Aorta (tissue), 5 donors: ENCODE measurements around the gene CEP152. TPM values are rescaled to one million over a fixed set of nuclear protein-coding genes. Genes with fewer than 3 reads are reported as not detected.

Experiments used
- ATAC-seq: fragments of 200-7000 bp; cut with Tn5 transposase; one replicate; pipeline ENCODE4 v1.9.1; 2022; ENCODE audit warnings: moderate library complexity; ENCODE audit not compliant: low FRiP score
- DNase-seq, 2 donors: peaks; one replicate each; pipeline ENCODE4 v3.0.0-alpha.2; 2020
- H3K27ac ChIP-seq, 2 donors: one replicate each; pipeline ENCODE4 v1.5.1; 2013; ENCODE audit warnings: low read length in 2 of 2, mild to moderate bottlenecking in 2 of 2, moderate library complexity in 2 of 2, control low read depth in 1 of 2, inconsistent platforms in 1 of 2, low read depth in 1 of 2
- H3K27me3 ChIP-seq, 2 donors: one replicate each; pipeline ENCODE4 v1.6.1; 2013; ENCODE audit warnings: control low read depth in 1 of 2, low read length in 1 of 2, mild to moderate bottlenecking in 1 of 2, moderate library complexity in 1 of 2; ENCODE audit not compliant: insufficient read depth in 2 of 2, control insufficient read depth in 1 of 2
- H3K36me3 ChIP-seq, 2 donors: one replicate each; pipeline ENCODE4 v1.6.1; 2013; ENCODE audit warnings: control low read depth in 1 of 2, low read length in 1 of 2, mild to moderate bottlenecking in 1 of 2; ENCODE audit not compliant: insufficient read depth in 2 of 2, control insufficient read depth in 1 of 2
- H3K4me1 ChIP-seq, 2 donors: one replicate each; pipeline ENCODE4 v1.6.1; 2013; ENCODE audit warnings: low read length in 2 of 2, control low read depth in 1 of 2, mild to moderate bottlenecking in 1 of 2, moderate library complexity in 1 of 2; ENCODE audit not compliant: insufficient read depth in 2 of 2, control insufficient read depth in 1 of 2
- H3K4me3 ChIP-seq, 2 donors: one replicate each; pipeline ENCODE4 v1.5.1; 2013; ENCODE audit warnings: low read length in 2 of 2, control low read depth in 1 of 2, mild to moderate bottlenecking in 1 of 2
- H3K9me3 ChIP-seq: one replicate; pipeline ENCODE4 v1.6.1; 2013; ENCODE audit warnings: mild to moderate bottlenecking, low read length; ENCODE audit not compliant: control insufficient read depth
- WGBS, 2 donors: extraction: QIAGEN DNeasy Blood & Tissue Kit; methylation state at CpG; one replicate each; pipeline ENCODE4 v1.1.7; 2013; 5-methylcytosine and 5-hydroxymethylcytosine counted together
- intact Hi-C, 2 donors: fragments of 100-400 bp; cut with DNase I; formaldehyde crosslinking; loops; one replicate each; pipeline versions ENCODE4 v1.14.2 to v1.15.0; 2022
- polyA plus RNA-seq, 2 donors: library from polyadenylated mRNA; stranded (reverse); fragments of 200-250 nt; gene quantifications; one replicate each; pipeline ENCODE4 v1.2.3, GENCODE V29; 2013
- total RNA-seq, 2 donors: library from RNA; stranded (reverse); fragmentation: NEBNext Ultra II Directional; extraction: Animal tissue kit (Norgen Biotek cat#: 25700); gene quantifications; one replicate each; pipeline ENCODE4 v1.2.1, GENCODE V29; 2021
- donor health status: healthy with polysubstance abuse.
- donor health status: Bipolar disorder and iron deficiency.
- donor health status: DM: no; HTN: no; CAD: no.
- donor health status: DM: no; HTN: no; CAD: no.
- donor health status: DM: yes; HTN: yes; CAD: no.

Gene CEP152
- total and polyA plus RNA-seq, 4 donors = 0.75 to 7.6 (median 3.6) TPM

DNA sequence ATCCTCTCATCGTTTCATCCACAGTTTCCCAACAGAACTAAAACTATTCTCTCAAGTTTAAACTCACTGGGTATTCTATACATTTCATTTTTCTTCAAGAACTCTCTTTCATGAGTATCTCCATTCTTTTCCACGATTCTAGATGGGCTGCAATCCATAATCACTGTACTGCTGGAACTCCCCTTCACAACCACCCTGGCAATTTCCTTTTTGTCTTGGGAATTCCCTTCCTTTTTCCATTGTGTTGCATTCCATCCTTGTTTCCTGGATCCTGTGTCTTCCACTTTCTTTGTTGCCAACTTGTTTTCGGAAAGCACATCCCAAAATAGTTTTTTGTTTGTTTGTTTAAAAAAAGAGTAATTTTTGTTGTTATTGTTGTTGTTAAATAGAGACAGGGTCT lies 98.3 kb downstream of the CEP152 start:
- no peak overlapping the region for H3K4me3 ChIP-seq
- intact Hi-C loops = no loop called here
- DNase-seq (no peak), ATAC-seq (no peak)
- no peaks in the 10 kb centered on the region for H3K36me3 ChIP-seq
- peaks cover 3% of the 10 kb centered on the region for H3K9me3 ChIP-seq
- 69 to 78% methylated on average over 3 of the region's 3 CpGs for WGBS, 2 donors
- H3K27ac ChIP-seq = no peak overlapping the region
- H3K4me1 ChIP-seq = no peaks in the 10 kb centered on the region
- H3K27me3 ChIP-seq = no peaks in the 10 kb centered on the region

- Histone ChIP-seq H3K4me1 (no peaks in the 10 kb centered on the region), H3K36me3 (no peaks in the 10 kb centered on the region), H3K27me3 (no peaks in the 10 kb centered on the region), H3K27ac (no peak overlapping the region), H3K9me3 (no peaks in the 10 kb centered on the region), H3K4me3 (no peak overlapping the region)
- WGBS, 2 donors = 94% methylated on average over 4 of the region's 4 CpGs
- intact Hi-C loops = no loop called here
- DNase-seq (no peak), ATAC-seq (no peak)
Observed at GRCh38 chr15:48710952-48711495, 99.8 kb downstream of the CEP152 start.

GRCh38 chr15:48708641-48709040 lies 102.2 kb downstream of the CEP152 start:
- ATAC-seq (no peak), DNase-seq (no peak)
- 92 to 97% methylated on average over 1 of the region's 1 CpG for WGBS, 2 donors
- H3K4me3 ChIP-seq = no peak overlapping the region
- no peaks in the 10 kb centered on the region for H3K9me3 ChIP-seq
- intact Hi-C loops = no loop called here
- H3K27ac ChIP-seq = no peak overlapping the region
- H3K27me3 ChIP-seq = no peaks in the 10 kb centered on the region
- no peaks in the 10 kb centered on the region for H3K4me1 ChIP-seq
- no peaks in the 10 kb centered on the region for H3K36me3 ChIP-seq

DNA sequence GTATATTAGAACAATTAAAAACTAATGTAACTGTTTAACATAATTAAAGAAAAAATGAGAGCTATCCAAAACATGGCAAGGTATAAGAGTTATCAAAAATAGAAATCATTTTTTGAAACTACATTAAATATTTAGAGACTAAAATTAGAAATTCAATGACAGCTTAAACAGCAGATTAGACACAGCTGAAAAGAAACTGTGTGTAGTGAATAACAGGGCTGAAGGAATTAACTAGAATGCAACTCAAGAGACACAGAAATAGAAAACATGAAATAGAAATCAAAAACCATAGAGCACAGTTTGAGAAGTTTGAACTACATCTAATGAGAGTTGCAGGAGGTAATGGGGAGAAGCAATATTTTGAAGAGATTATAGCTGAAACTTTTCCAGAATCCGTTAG lies 105.5 kb downstream of the CEP152 start:
- intact Hi-C loops = no loop called here
- Histone ChIP-seq H3K4me3 (no peak overlapping the region), H3K36me3 (no peaks in the 10 kb centered on the region), H3K4me1 (no peaks in the 10 kb centered on the region), H3K27me3 (no peaks in the 10 kb centered on the region), H3K27ac (no peak overlapping the region), H3K9me3 (no peaks in the 10 kb centered on the region)
- DNase-seq (no peak), ATAC-seq (no peak)
- 89 to 91% methylated on average over 1 of the region's 1 CpG for WGBS, 2 donors

DNA sequence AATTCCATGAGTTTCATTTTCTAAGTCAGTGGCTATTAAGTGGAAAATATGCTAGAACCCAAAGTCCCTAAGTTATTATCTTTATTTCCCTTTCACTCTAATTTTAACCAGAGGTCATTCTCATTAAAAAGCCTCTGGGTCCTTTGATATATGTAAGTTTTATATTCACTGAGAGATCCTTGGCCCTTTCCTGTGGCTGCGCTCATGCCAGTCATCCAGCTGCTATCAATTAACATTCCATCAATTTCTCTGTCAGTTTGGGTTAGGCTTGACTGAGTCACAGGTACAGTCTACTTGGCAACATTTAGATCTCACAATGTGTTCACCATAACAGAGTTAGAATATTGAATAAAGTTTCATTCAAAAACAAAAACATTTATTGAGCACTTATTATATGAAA lies 107.3 kb downstream of the CEP152 start:
- 86 to 97% methylated on average over 1 of the region's 1 CpG for WGBS, 2 donors
- Histone ChIP-seq H3K27me3 (no peaks in the 10 kb centered on the region), H3K36me3 (no peaks in the 10 kb centered on the region), H3K27ac (no peak overlapping the region), H3K4me1 (no peaks in the 10 kb centered on the region), H3K9me3 (no peaks in the 10 kb centered on the region), H3K4me3 (no peak overlapping the region)
- no peak for ATAC-seq
- intact Hi-C loops = no loop called here
- no peak for DNase-seq

GRCh38 chr15:48702569-48703236 lies 108.2 kb downstream of the CEP152 start:
- Histone ChIP-seq H3K9me3 (no peaks in the 10 kb centered on the region), H3K4me1 (no peaks in the 10 kb centered on the region), H3K36me3 (no peaks in the 10 kb centered on the region), H3K27me3 (no peaks in the 10 kb centered on the region), H3K27ac (no peak overlapping the region), H3K4me3 (no peak overlapping the region)
- no peak for ATAC-seq
- WGBS, 2 donors = 95 to 98% methylated on average over 2 of the region's 2 CpGs
- intact Hi-C loops = no loop called here
- no peak for DNase-seq

GRCh38 chr15:48696627-48697312 lies 114.1 kb downstream of the CEP152 start:
- WGBS, 2 donors = 56 to 57% methylated on average over 3 of the region's 3 CpGs
- no peaks in the 10 kb centered on the region for H3K9me3 ChIP-seq
- no peaks in the 10 kb centered on the region for H3K27me3 ChIP-seq
- ATAC-seq = no peak
- no peak for DNase-seq
- no peak overlapping the region for H3K27ac ChIP-seq
- H3K36me3 ChIP-seq = no peaks in the 10 kb centered on the region
- no peaks in the 10 kb centered on the region for H3K4me1 ChIP-seq
- no peak overlapping the region for H3K4me3 ChIP-seq
- intact Hi-C loops = no loop called here

DNA sequence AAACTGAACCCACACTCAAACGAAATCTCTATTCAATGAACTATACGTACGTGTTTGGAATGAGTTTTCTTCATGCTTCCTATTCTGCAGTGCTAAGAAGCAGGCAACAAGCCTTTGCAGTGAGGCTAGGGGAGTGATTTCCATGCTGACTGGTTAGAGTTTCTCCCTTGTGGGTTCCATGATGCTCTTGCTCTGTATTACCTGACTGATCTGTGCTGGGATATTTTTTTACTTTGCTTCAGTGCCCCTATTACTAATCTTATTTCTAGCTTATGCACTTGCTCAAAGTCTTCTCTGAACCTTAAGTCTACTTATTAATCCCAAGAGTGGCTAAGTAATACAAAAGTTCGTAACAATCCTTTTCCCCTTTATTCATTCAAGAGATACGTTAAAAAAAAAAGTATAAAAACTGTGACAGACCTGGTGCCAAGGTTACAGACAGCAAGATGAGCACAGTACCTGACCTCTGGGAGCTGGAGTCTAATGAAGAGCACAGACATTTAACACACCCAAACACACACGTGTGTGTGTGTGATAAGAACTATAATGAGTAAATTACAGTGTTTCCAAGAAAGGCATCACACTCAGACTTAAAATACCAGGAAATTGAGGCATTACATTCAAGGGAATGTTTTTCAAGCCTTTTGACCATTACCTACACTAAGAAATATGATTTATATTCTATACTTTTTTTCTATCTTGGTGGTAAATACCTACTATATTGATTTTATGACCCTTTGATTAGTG lies 114.9 kb downstream of the CEP152 start:
- no peaks in the 10 kb centered on the region for H3K27me3 ChIP-seq
- H3K9me3 ChIP-seq = no peaks in the 10 kb centered on the region
- no peaks in the 10 kb centered on the region for H3K4me1 ChIP-seq
- DNase-seq (no peak), ATAC-seq (no peak)
- no peak overlapping the region for H3K4me3 ChIP-seq
- intact Hi-C loops = no loop called here
- H3K27ac ChIP-seq = no peak overlapping the region
- H3K36me3 ChIP-seq = no peaks in the 10 kb centered on the region
- WGBS, 2 donors = 68 to 69% methylated on average over 6 of the region's 6 CpGs
